ENCODE data around the gene HOXA4. TPM values are rescaled to one million over a fixed set of nuclear protein-coding genes. Genes with fewer than 3 reads are reported as not detected.
A peak's percentile ranks its signal among the peaks of the same experiment; 100 is the strongest.

The HOXA4 gene
- total RNA-seq, 2 donors from 2014 or later, result 0.59 to 1.2 TPM

GRCh38 chr7:27111751-27112277 lies 18.7 kb downstream of the HOXA4 start:
- Histone ChIP-seq H3K27me3 (peaks cover 9 to 36% of the 10 kb centered on the region in 2 donors), H3K4me1 (peaks cover 0 to 15% of the 10 kb centered on the region in 2 donors), H3K9me3 (no peaks in the 10 kb centered on the region), H3K27ac (peak overlapping the region in 1 of 2 donors; percentile 8), H3K4me3 (no peak overlapping the region), H3K36me3 (no peaks in the 10 kb centered on the region)
- no peak for TF ChIP-seq CTCF (IDR thresholded peaks at IDR 0.05)
- DNase-seq (ENCODE audit: low spot score), result no peak

DNA sequence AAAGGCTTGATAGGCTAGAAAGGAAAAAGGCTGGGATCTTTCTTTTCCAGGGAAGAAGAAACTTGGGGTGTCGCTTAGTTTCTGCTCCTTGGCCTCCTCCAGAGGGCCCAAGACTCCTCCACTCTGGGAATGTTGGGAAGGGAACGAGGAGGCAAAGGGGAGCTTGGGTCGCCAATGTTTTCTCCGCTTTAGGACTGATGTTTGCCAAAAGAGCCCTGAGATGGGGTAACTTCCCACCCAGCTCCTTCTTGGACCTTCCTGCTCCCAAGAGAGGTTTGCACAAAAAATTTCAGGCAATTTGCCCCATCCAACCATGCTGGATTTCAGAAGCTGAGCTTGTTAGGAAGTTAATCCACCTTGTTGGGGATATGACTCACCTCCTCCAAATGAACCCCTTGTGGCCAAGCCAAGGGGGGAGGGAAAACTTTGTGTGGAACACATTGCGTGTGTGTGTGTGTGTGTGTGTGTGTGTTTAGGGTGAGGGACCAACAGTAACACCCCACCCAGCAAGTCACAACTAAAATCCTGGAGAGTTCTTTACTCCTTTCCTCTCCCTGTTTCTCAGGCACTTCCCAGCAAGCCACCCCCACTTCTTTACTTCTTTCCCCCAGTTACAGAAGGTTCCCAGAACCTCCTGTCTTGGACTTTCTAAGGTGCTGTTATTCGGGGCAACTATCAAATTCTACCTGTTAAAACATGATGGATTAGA lies 19.4 kb downstream of the HOXA4 start:
- peaks cover 0 to 21% of the 10 kb centered on the region in 2 donors for H3K4me1 ChIP-seq
- H3K27ac ChIP-seq, result peak overlapping the region in 1 of 2 donors; percentile 8
- TF ChIP-seq CTCF (IDR thresholded peaks at IDR 0.05), result no peak
- H3K4me3 ChIP-seq, result no peak overlapping the region
- H3K36me3 ChIP-seq, result no peaks in the 10 kb centered on the region
- DNase-seq (ENCODE audit: low spot score), result no peak
- H3K9me3 ChIP-seq, result no peaks in the 10 kb centered on the region
- H3K27me3 ChIP-seq, result peaks cover 9 to 42% of the 10 kb centered on the region in 2 donors

DNA sequence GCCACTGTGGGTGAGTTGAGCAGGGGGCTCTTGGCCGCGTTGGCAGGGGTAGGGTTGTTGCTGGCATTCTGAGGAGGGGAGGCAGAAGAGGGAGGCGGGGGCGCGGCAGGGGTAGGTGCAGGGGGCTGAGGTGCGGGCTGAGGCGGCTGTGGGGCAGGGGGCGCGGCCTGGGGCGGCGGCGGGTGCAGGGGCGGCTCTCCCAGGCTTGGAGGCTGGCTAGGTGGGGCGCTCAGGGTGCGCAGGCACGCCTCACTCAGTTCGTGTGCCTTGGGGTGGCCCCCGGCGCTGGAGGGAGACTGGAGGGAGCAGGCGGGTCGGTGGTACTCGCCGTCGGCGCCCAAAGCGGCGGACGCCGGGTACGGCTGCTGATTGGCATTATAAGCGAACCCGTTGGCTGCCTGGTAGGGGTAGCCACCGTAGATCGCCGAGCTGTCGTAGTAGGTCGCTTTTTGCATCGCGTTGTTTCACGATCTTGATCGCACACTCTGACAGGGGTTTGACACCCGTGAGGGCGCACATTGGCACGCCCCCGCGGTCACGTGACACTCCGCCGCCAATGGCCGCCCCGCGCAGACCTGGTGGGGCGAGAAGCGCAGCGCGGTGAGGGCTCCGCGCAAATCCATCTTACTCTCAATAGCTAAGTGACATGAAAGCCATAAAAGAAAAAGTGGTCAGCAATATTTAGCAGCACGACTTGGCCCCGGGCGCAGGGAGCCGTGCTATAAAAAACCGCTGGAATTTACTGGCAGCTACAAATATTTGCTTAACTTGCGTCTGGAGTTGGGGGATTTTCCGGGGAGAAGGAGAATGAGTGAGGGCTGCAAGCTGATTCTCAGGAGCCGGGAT lies 20.1 kb downstream of the HOXA4 start:
- TF ChIP-seq CTCF (IDR thresholded peaks at IDR 0.05), result no peak
- no peaks in the 10 kb centered on the region for H3K9me3 ChIP-seq
- peaks cover 7 to 43% of the 10 kb centered on the region in 2 donors for H3K27me3 ChIP-seq
- no peak overlapping the region for H3K27ac ChIP-seq
- H3K36me3 ChIP-seq, result no peaks in the 10 kb centered on the region
- peaks cover 0 to 15% of the 10 kb centered on the region in 2 donors for H3K4me1 ChIP-seq
- peak; percentile 50 for DNase-seq (ENCODE audit: low spot score)
- no peak overlapping the region for H3K4me3 ChIP-seq

GRCh38 chr7:27109466-27110185 lies 20.9 kb downstream of the HOXA4 start:
- TF ChIP-seq CTCF (IDR thresholded peaks at IDR 0.05), result no peak
- peaks cover 5 to 40% of the 10 kb centered on the region in 2 donors for H3K27me3 ChIP-seq
- no peak overlapping the region for H3K4me3 ChIP-seq
- no peaks in the 10 kb centered on the region for H3K9me3 ChIP-seq
- peak overlapping the region in 1 of 2 donors; percentile 66 for H3K27ac ChIP-seq
- no peaks in the 10 kb centered on the region for H3K36me3 ChIP-seq
- peaks cover 0 to 10% of the 10 kb centered on the region in 2 donors for H3K4me1 ChIP-seq
- peak; percentile 40 for DNase-seq (ENCODE audit: low spot score)

DNA sequence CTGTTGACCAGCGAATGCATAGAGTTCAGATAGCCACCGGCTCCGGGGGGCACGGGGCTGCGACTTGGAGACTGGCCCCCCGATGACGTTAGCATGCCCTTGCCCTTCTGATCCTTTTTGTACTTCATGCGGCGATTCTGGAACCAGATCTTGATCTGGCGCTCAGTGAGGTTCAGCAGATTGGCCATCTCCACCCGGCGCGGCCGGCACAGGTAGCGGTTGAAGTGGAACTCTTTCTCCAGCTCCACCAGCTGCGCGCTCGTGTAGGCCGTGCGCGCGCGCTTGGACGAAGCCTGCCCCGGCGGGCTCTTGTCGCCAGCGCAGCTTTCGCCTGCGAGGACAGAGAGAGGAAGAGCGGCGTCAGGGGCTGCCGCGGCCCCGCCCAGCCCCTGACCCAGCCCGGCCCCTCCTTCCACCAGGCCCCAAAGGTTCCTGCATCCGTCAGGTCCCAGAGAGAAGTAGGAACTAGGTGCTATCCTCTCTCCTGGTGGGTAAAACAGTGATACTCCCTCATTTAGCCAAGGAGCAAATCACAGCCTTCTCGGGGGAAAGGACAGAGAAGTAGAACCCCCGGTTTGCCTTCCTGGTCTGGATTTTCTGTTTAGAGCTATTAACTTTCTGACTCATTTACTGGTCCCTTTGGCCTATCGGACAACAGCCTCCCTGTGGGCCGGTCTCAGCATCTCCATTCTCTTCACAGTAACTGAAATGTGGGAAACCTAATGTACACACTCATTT lies 22.0 kb downstream of the HOXA4 start:
- peaks cover 7 to 39% of the 10 kb centered on the region in 2 donors for H3K27me3 ChIP-seq

More for the DNA sequence above, 22.0 kb downstream of the HOXA4 start:
- no peak for TF ChIP-seq CTCF (IDR thresholded peaks at IDR 0.05)
- Histone ChIP-seq H3K4me1 (peaks cover 0 to 10% of the 10 kb centered on the region in 2 donors), H3K9me3 (no peaks in the 10 kb centered on the region), H3K4me3 (peak overlapping the region; percentile 12 to 38), H3K36me3 (no peaks in the 10 kb centered on the region), H3K27ac (peak overlapping the region; percentile 66 to 71)
- peak; percentile 57 for DNase-seq (ENCODE audit: low spot score)
